GM23338 (cell line): ENCODE data around the gene RAX2. TPM values are rescaled to one million over a fixed set of nuclear protein-coding genes. Genes with fewer than 3 reads are reported as not detected.

Source experiments
- ATAC-seq: fragments of 200-7000 bp; cut with Tn5 transposase; 3 replicates; pipeline ENCODE4 v1.9.1; 2020
- DNase-seq: peaks from one replicate; pipeline ENCODE4 v3.0.0-alpha.2; 2015; ENCODE audit warnings: low spot score
- H2AFZ ChIP-seq: fragments of 200-600 bp; sonication (generic); 2 replicates; pipeline ENCODE4 v1.8.0; 2016; ENCODE audit warnings: antibody characterized with exemption, mild to moderate bottlenecking, moderate library complexity
- H3F3A ChIP-seq: fragments of 200-600 bp; sonication (generic); replicated peaks from 2 replicates; pipeline ENCODE4 v1.8.0; 2017; ENCODE audit warnings: antibody characterized with exemption, mixed run types, low read depth
- H3K27ac ChIP-seq: fragments of 200-600 bp; sonication (generic); 2 replicates; pipeline ENCODE4 v1.6.1; 2016; ENCODE audit warnings: low read depth
- H3K27me3 ChIP-seq: fragments of 200-600 bp; sonication (generic); 2 replicates; pipeline ENCODE4 v1.8.0; 2016; ENCODE audit warnings: mild to moderate bottlenecking, mixed run types, moderate library complexity; ENCODE audit not compliant: insufficient read depth
- H3K36me3 ChIP-seq: fragments of 200-600 bp; sonication (generic); 2 replicates; pipeline ENCODE4 v1.8.0; 2016; ENCODE audit warnings: mild to moderate bottlenecking; ENCODE audit not compliant: insufficient read depth
- H3K4me1 ChIP-seq: fragments of 200-600 bp; sonication (generic); 2 replicates; pipeline ENCODE4 v1.8.0; 2016; ENCODE audit warnings: mild to moderate bottlenecking, moderate library complexity; ENCODE audit not compliant: insufficient read depth
- H3K4me2 ChIP-seq: fragments of 200-600 bp; sonication (generic); 2 replicates; pipeline ENCODE4 v1.7.1; 2017; ENCODE audit warnings: mixed run types
- H3K4me3 ChIP-seq: fragments of 200-600 bp; sonication (generic); 2 replicates; pipeline ENCODE4 v1.6.1; 2016; ENCODE audit warnings: mixed run types
- H3K79me2 ChIP-seq: fragments of 200-600 bp; sonication (generic); replicated peaks from 2 replicates; pipeline ENCODE4 v1.8.0; 2017; ENCODE audit warnings: mild to moderate bottlenecking; ENCODE audit not compliant: insufficient read depth
- H3K9me2 ChIP-seq: fragments of 200-600 bp; sonication (generic); 2 replicates; pipeline ENCODE4 v1.8.0; 2017; ENCODE audit not compliant: insufficient read depth
- H4K20me1 ChIP-seq: fragments of 200-600 bp; sonication (generic); replicated peaks from 2 replicates; pipeline ENCODE4 v1.8.0; 2017; ENCODE audit warnings: mild to moderate bottlenecking; ENCODE audit not compliant: insufficient read depth
- H3K27ac Mint-ChIP-seq: 2 replicates; pipeline ENCODE4 v1.8.0; 2020; ENCODE audit warnings: inconsistent platforms, mild to moderate bottlenecking, moderate library complexity, mixed read lengths
- H3K27me3 Mint-ChIP-seq: 3 replicates; pipeline ENCODE4 v1.8.0; 2022; ENCODE audit warnings: low read depth, mild to moderate bottlenecking, moderate library complexity, mixed read lengths, inconsistent platforms; ENCODE audit not compliant: insufficient read depth, poor library complexity
- H3K36me3 Mint-ChIP-seq: 3 replicates; pipeline ENCODE4 v1.8.0; 2021; ENCODE audit warnings: low read depth, mild to moderate bottlenecking, inconsistent platforms, moderate library complexity, mixed read lengths
- H3K4me1 Mint-ChIP-seq: 3 replicates; pipeline ENCODE4 v1.8.0; 2020; ENCODE audit warnings: mild to moderate bottlenecking, inconsistent platforms, mixed read lengths
- H3K4me3 Mint-ChIP-seq: 3 replicates; pipeline ENCODE4 v1.8.0; 2021; ENCODE audit warnings: moderate library complexity, mild to moderate bottlenecking, inconsistent platforms, mixed read lengths
- H3K9me3 Mint-ChIP-seq: 3 replicates; pipeline ENCODE4 v1.8.0; 2020; ENCODE audit warnings: moderate library complexity, mild to moderate bottlenecking, inconsistent platforms, mixed read lengths
- CREB1 ChIP-seq: fragments of 250-450 bp; sonication (Bioruptor Pico); IDR thresholded peaks from 2 replicates; pipeline ENCODE4 v1.5.0; 2020; ENCODE audit warnings: low read depth, mild to moderate bottlenecking, moderate library complexity
- EZH2 ChIP-seq: fragments of 200-600 bp; sonication (generic); IDR thresholded peaks from one replicate; pipeline ENCODE4 v1.8.0; 2017; ENCODE audit warnings: antibody characterized with exemption, mild to moderate bottlenecking, low read depth; ENCODE audit not compliant: unreplicated experiment
- EZH2phosphoT487 ChIP-seq: fragments of 200-600 bp; sonication (generic); IDR thresholded peaks from one replicate; pipeline ENCODE4 v1.8.1; 2018; ENCODE audit warnings: antibody characterized with exemption; ENCODE audit not compliant: unreplicated experiment
- JUNB ChIP-seq: IDR thresholded peaks from one replicate; pipeline ENCODE4 v1.6.1; 2016; ENCODE audit warnings: antibody characterized with exemption; ENCODE audit not compliant: unreplicated experiment
- NANOG ChIP-seq: IDR thresholded peaks from 2 replicates; pipeline ENCODE4 v1.6.1; 2016; ENCODE audit warnings: antibody characterized with exemption, borderline replicate concordance
- POLR2AphosphoS5 ChIP-seq: IDR thresholded peaks from 2 replicates; pipeline ENCODE4 v1.6.1; 2016; ENCODE audit warnings: antibody characterized with exemption, low read depth
- STAT1 ChIP-seq: IDR thresholded peaks from one replicate; pipeline ENCODE4 v1.6.1; 2016; ENCODE audit warnings: antibody characterized with exemption; ENCODE audit not compliant: unreplicated experiment
- ZNF114 ChIP-seq: fragments of 250-450 bp; sonication (Bioruptor Pico); IDR thresholded peaks from 2 replicates; pipeline ENCODE4 v1.5.0; 2020; ENCODE audit warnings: mild to moderate bottlenecking, moderate library complexity
- ZNF331 ChIP-seq: fragments of 250-450 bp; sonication (Bioruptor Pico); IDR thresholded peaks from 2 replicates; pipeline ENCODE4 v1.5.0; 2020; ENCODE audit warnings: low read depth, mild to moderate bottlenecking, moderate library complexity
- polyA plus RNA-seq: library from polyadenylated mRNA; unstranded; fragments of >200 nt; fragmentation: Nextera tagmentation; extraction: Ambion mirVana; gene quantifications from 2 replicates; pipeline ENCODE4 v1.2.1, GENCODE V29; 2016
- total RNA-seq: library from RNA; depleted of rRNA; stranded (reverse); fragments of >200 nt; shearing (Covaris generic); gene quantifications from 2 replicates; pipeline ENCODE4 v1.2.3, GENCODE V29; 2014
- TF ChIP-seq, protein P1 (sequence below): fragments of 250-450 bp; sonication (Bioruptor Pico); IDR thresholded peaks from 2 replicates; pipeline ENCODE4 v1.5.0; 2020; ENCODE audit warnings: mild to moderate bottlenecking, moderate library complexity
- TF ChIP-seq, protein P2 (sequence below), 2 experiments: fragments of 200-600 bp in 1 of 2; sonication (generic) in 1 of 2; conservative IDR thresholded peaks; 2 replicates each; pipeline versions ENCODE4 v1.5.1 to v1.6.1; 2016 to 2017; ENCODE audit warnings: antibody characterized with exemption in 2 of 2, low read depth in 2 of 2, mild to moderate bottlenecking in 2 of 2, moderate library complexity in 1 of 2
- TF ChIP-seq, protein P3 (sequence below): IDR thresholded peaks from one replicate; pipeline ENCODE4 v1.6.1; 2018; ENCODE audit warnings: antibody characterized with exemption; ENCODE audit not compliant: unreplicated experiment
- TF ChIP-seq, protein P4 (sequence below): IDR thresholded peaks from 2 replicates; pipeline ENCODE4 v1.6.1; 2016; ENCODE audit warnings: antibody characterized with exemption

Gene RAX2
- total and polyA plus RNA-seq, 2 experiments from 2014 or later: 0.13 TPM; not detected in 1

DNA sequence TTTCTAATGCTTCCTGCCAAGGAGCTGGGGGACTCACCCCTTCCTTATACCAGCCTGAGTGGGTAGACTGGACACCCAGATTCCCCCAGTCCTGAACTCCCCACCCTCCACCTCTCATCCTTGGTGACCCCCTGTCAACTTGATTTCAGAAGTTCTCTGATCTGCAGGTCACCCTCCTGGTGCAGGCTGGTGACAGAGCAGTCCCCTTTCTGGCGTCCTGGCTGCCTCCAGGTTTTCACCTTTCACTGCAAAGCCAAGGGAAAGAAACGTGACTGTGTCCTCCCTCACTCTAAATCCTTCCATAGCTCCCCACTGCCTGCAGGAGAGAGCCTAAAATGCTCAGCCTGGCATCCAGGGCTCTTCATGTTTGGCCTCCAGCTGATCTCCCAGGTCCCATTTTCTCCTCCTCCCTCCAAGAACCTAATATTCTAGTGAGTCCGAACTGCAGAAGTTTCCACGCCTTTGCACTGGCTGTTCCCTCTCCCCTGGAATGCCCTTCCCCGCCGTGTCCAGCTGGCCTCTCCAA lies 18.2 kb upstream of the RAX2 start:
- H3K36me3 Mint-ChIP-seq: no peaks in the 10 kb centered on the region
- H3K4me2 ChIP-seq: no peak overlapping the region
- no peak overlapping the region for H3K4me3 ChIP-seq
- no peaks in the 10 kb centered on the region; the same call in 1 of the 2 replicates for H3K4me1 ChIP-seq
- ATAC-seq (no peak), DNase-seq (no peak)
- no peaks in the 10 kb centered on the region for H3K4me1 Mint-ChIP-seq
- peaks cover 3% of the 10 kb centered on the region; the same call in 1 of the 3 replicates for H3K9me3 Mint-ChIP-seq
- no peaks in the 10 kb centered on the region for H4K20me1 ChIP-seq
- no peaks in the 10 kb centered on the region for H3K36me3 ChIP-seq
- no peak overlapping the region for H2AFZ ChIP-seq
- H3K27me3 ChIP-seq: peaks cover 5% of the 10 kb centered on the region
- H3K27ac ChIP-seq: no peak overlapping the region
- no peaks in the 10 kb centered on the region for H3K9me2 ChIP-seq
- TF ChIP-seq POLR2AphosphoS5 (no peak), EZH2phosphoT487 (no peak), JUNB (no peak), NANOG (no peak), ZNF114 (CRISPR knock-in tag) (no peak), STAT1 (no peak), CREB1 (no peak), ZNF331 (no peak), EZH2 (no peak)
- TF ChIP-seq, protein P1, sequence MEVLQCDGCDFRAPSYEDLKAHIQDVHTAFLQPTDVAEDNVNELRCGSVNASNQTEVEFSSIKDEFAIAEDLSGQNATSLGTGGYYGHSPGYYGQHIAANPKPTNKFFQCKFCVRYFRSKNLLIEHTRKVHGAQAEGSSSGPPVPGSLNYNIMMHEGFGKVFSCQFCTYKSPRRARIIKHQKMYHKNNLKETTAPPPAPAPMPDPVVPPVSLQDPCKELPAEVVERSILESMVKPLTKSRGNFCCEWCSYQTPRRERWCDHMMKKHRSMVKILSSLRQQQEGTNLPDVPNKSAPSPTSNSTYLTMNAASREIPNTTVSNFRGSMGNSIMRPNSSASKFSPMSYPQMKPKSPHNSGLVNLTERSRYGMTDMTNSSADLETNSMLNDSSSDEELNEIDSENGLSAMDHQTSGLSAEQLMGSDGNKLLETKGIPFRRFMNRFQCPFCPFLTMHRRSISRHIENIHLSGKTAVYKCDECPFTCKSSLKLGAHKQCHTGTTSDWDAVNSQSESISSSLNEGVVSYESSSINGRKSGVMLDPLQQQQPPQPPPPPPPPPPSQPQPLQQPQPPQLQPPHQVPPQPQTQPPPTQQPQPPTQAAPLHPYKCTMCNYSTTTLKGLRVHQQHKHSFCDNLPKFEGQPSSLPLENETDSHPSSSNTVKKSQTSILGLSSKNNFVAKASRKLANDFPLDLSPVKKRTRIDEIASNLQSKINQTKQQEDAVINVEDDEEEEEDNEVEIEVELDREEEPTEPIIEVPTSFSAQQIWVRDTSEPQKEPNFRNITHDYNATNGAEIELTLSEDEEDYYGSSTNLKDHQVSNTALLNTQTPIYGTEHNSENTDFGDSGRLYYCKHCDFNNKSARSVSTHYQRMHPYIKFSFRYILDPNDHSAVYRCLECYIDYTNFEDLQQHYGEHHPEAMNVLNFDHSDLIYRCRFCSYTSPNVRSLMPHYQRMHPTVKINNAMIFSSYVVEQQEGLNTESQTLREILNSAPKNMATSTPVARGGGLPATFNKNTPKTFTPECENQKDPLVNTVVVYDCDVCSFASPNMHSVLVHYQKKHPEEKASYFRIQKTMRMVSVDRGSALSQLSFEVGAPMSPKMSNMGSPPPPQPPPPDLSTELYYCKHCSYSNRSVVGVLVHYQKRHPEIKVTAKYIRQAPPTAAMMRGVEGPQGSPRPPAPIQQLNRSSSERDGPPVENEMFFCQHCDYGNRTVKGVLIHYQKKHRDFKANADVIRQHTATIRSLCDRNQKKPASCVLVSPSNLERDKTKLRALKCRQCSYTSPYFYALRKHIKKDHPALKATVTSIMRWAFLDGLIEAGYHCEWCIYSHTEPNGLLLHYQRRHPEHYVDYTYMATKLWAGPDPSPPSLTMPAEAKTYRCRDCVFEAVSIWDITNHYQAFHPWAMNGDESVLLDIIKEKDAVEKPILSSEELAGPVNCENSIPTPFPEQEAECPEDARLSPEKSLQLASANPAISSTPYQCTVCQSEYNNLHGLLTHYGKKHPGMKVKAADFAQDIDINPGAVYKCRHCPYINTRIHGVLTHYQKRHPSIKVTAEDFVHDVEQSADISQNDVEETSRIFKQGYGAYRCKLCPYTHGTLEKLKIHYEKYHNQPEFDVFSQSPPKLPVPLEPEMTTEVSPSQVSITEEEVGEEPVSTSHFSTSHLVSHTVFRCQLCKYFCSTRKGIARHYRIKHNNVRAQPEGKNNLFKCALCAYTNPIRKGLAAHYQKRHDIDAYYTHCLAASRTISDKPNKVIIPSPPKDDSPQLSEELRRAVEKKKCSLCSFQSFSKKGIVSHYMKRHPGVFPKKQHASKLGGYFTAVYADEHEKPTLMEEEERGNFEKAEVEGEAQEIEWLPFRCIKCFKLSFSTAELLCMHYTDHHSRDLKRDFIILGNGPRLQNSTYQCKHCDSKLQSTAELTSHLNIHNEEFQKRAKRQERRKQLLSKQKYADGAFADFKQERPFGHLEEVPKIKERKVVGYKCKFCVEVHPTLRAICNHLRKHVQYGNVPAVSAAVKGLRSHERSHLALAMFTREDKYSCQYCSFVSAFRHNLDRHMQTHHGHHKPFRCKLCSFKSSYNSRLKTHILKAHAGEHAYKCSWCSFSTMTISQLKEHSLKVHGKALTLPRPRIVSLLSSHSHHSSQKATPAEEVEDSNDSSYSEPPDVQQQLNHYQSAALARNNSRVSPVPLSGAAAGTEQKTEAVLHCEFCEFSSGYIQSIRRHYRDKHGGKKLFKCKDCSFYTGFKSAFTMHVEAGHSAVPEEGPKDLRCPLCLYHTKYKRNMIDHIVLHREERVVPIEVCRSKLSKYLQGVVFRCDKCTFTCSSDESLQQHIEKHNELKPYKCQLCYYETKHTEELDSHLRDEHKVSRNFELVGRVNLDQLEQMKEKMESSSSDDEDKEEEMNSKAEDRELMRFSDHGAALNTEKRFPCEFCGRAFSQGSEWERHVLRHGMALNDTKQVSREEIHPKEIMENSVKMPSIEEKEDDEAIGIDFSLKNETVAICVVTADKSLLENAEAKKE (CRISPR knock-in tag): no peak
- TF ChIP-seq, protein P2, sequence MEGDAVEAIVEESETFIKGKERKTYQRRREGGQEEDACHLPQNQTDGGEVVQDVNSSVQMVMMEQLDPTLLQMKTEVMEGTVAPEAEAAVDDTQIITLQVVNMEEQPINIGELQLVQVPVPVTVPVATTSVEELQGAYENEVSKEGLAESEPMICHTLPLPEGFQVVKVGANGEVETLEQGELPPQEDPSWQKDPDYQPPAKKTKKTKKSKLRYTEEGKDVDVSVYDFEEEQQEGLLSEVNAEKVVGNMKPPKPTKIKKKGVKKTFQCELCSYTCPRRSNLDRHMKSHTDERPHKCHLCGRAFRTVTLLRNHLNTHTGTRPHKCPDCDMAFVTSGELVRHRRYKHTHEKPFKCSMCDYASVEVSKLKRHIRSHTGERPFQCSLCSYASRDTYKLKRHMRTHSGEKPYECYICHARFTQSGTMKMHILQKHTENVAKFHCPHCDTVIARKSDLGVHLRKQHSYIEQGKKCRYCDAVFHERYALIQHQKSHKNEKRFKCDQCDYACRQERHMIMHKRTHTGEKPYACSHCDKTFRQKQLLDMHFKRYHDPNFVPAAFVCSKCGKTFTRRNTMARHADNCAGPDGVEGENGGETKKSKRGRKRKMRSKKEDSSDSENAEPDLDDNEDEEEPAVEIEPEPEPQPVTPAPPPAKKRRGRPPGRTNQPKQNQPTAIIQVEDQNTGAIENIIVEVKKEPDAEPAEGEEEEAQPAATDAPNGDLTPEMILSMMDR (conservative IDR thresholded peaks at IDR 0.05; ENCODE audit: low read depth in 2 of 2): no peak
- TF ChIP-seq, protein P3, sequence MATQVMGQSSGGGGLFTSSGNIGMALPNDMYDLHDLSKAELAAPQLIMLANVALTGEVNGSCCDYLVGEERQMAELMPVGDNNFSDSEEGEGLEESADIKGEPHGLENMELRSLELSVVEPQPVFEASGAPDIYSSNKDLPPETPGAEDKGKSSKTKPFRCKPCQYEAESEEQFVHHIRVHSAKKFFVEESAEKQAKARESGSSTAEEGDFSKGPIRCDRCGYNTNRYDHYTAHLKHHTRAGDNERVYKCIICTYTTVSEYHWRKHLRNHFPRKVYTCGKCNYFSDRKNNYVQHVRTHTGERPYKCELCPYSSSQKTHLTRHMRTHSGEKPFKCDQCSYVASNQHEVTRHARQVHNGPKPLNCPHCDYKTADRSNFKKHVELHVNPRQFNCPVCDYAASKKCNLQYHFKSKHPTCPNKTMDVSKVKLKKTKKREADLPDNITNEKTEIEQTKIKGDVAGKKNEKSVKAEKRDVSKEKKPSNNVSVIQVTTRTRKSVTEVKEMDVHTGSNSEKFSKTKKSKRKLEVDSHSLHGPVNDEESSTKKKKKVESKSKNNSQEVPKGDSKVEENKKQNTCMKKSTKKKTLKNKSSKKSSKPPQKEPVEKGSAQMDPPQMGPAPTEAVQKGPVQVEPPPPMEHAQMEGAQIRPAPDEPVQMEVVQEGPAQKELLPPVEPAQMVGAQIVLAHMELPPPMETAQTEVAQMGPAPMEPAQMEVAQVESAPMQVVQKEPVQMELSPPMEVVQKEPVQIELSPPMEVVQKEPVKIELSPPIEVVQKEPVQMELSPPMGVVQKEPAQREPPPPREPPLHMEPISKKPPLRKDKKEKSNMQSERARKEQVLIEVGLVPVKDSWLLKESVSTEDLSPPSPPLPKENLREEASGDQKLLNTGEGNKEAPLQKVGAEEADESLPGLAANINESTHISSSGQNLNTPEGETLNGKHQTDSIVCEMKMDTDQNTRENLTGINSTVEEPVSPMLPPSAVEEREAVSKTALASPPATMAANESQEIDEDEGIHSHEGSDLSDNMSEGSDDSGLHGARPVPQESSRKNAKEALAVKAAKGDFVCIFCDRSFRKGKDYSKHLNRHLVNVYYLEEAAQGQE: no peak
- TF ChIP-seq, protein P4, sequence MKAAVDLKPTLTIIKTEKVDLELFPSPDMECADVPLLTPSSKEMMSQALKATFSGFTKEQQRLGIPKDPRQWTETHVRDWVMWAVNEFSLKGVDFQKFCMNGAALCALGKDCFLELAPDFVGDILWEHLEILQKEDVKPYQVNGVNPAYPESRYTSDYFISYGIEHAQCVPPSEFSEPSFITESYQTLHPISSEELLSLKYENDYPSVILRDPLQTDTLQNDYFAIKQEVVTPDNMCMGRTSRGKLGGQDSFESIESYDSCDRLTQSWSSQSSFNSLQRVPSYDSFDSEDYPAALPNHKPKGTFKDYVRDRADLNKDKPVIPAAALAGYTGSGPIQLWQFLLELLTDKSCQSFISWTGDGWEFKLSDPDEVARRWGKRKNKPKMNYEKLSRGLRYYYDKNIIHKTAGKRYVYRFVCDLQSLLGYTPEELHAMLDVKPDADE: no peak
- no peak overlapping the region for H3K4me3 Mint-ChIP-seq
- H3K27ac Mint-ChIP-seq: no peak overlapping the region
- no peaks in the 10 kb centered on the region for H3K79me2 ChIP-seq
- H3K27me3 Mint-ChIP-seq: peaks cover 6% of the 10 kb centered on the region
- H3F3A ChIP-seq: no peaks in the 10 kb centered on the region
